Large intestine (tissue), 3 donors: ENCODE measurements around the gene POU2F1. TPM values are rescaled to one million over a fixed set of nuclear protein-coding genes. Genes with fewer than 3 reads are reported as not detected.

ENCODE experiments used
- DNase-seq, 2 donors: peaks; one replicate each; pipeline versions ENCODE4 v3.0.0 to v3.0.0-alpha.2; 2013
- H3K27ac ChIP-seq: one replicate; pipeline ENCODE4 v1.5.1; 2013; ENCODE audit warnings: low read length
- H3K27me3 ChIP-seq: 2 replicates; pipeline ENCODE4 v1.6.1; 2013; ENCODE audit warnings: low read length; ENCODE audit not compliant: control insufficient read depth, insufficient read depth
- H3K36me3 ChIP-seq: 2 replicates; pipeline ENCODE4 v1.6.1; 2013; ENCODE audit warnings: low read length; ENCODE audit not compliant: control insufficient read depth, insufficient read depth
- H3K4me1 ChIP-seq: one replicate; pipeline ENCODE4 v1.6.1; 2013; ENCODE audit warnings: low read length; ENCODE audit not compliant: control insufficient read depth, insufficient read depth
- H3K4me3 ChIP-seq: one replicate; pipeline ENCODE4 v1.5.1; 2013; ENCODE audit warnings: low read length
- H3K9me3 ChIP-seq: one replicate; pipeline ENCODE4 v1.6.1; 2013; ENCODE audit warnings: mild to moderate bottlenecking, low read depth, low read length, moderate library complexity; ENCODE audit not compliant: control insufficient read depth
- WGBS: methylation state at CpG from one replicate; pipeline ENCODE4 v1.1.5; 2013; ENCODE audit warnings: low lambda C conversion rate; ENCODE audit not compliant: insufficient coverage; 5-methylcytosine and 5-hydroxymethylcytosine counted together
- polyA plus RNA-seq: library from polyadenylated mRNA; unstranded; fragments of 120-200 nt; gene quantifications from one replicate; pipeline ENCODE4 v1.2.1, GENCODE V29; 2013

POU2F1 gene
- polyA plus RNA-seq, 1 donor: 8.9 TPM

DNA sequence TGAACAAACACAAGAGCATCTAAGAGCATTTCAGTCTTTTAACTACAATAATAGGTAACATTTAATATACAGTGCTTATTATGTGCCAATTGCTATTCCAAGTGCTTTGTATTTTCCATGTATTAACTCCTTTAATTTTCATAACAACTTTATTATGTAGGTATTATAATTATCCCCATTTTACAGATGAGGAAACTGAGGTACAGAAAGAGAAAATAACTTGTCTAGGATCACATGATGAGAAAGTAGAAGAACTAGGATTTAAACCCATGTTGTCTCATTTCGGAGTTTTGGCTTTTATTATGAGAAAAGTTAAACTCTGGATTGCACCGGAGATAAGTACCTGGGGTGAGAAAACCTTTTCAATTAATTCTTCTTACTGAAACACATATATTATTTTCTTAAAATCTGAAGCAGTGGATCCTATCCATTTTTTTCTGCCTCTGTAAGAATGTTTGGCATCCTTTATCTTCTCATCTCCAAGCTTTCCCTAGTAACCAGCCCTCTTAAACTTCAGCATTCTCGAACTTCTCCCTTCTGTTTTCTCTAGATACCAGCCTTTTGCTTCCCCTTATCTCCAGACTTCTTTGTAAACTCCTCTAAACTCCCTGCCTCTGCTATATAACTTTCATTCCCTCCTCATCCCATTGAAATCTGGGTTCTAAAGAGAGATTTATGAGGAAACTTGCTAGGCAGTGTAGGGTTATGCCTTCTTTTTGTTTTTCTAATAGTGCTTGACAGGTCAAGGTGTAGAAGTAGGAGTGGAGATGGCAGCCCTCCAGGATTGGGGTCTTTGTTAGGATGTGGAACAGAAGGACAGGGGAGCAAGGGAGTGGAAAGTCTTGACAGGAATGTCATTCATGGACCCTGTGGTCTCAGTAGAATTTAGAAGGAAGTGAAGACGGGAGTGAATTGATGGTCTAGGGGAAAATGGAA lies 28.3 kb downstream of the POU2F1 start:
- Histone ChIP-seq H3K9me3 (no peaks in the 10 kb centered on the region), H3K36me3 (no peaks in the 10 kb centered on the region), H3K4me1 (peaks cover 11% of the 10 kb centered on the region), H3K27me3 (no peaks in the 10 kb centered on the region), H3K27ac (no peak overlapping the region), H3K4me3 (no peak overlapping the region)
- no peak for DNase-seq
- 93% methylated on average over 2 of the region's 4 CpGs for WGBS

DNA sequence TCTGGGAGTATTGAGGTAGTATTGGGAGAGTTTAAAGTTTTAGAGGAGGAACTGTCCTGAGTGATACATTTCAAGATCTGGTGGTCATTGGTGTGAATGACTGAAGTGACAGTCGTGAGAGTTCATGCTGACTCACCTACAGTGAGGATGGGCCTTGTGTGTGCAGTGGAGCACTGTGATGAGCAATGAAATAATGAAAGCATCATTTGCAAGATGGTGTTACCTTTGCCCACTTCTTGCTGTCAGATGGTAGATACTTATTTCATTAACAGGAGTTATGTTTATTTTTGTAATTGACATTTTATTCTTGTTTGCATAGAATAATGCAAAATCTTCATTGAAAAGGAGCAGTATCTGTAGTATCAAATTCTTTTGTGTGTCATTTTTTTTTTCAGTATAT lies 29.0 kb downstream of the POU2F1 start:
- DNase-seq: no peak
- peaks cover 14% of the 10 kb centered on the region for H3K4me1 ChIP-seq
- no peaks in the 10 kb centered on the region for H3K36me3 ChIP-seq
- no peak overlapping the region for H3K4me3 ChIP-seq
- H3K27ac ChIP-seq: no peak overlapping the region
- no peaks in the 10 kb centered on the region for H3K9me3 ChIP-seq
- WGBS: no CpG with 5 or more reads among the region's 1 CpG
- no peaks in the 10 kb centered on the region for H3K27me3 ChIP-seq

DNA sequence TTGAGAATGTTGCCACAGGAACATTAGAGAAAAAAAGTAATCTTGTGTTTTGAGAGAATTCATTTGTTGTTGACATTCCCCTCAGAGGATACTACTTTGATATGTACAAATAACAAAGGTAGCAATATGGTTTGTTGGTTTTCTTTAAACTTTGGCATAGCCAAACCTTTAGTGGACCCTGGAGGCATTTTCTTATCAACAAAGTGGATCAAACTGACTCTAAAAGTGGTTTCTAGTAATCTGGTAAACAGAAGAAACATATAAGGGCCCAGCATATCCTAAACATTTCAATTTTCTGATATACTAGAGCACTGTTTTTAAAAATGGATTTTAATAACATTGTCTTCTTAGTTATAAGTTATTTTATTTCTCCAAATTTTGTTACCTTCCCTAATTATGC lies 29.8 kb downstream of the POU2F1 start:
- H3K27ac ChIP-seq: no peak overlapping the region
- H3K27me3 ChIP-seq: no peaks in the 10 kb centered on the region
- no peaks in the 10 kb centered on the region for H3K9me3 ChIP-seq
- DNase-seq: no peak
- peaks cover 14% of the 10 kb centered on the region for H3K4me1 ChIP-seq
- no peaks in the 10 kb centered on the region for H3K36me3 ChIP-seq
- no peak overlapping the region for H3K4me3 ChIP-seq

DNA sequence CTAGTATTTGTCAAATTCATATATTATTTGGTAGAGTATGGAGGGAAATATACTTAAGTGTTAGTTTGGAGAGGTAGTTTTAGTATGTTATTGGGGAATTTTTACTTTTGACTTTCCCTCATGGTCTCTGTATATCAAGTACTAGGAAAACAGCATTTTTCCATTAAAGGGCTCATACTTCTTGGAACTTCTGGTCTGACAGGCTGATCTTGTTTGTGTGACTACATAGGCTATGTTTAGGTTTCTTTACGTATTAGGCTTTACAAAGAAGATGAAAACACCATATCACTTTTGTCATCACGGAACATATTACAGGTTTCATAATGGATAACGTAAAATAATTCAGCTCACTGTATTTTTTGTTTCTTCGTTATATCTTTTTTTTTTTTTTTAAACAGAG lies 30.8 kb downstream of the POU2F1 start:
- H3K9me3 ChIP-seq: no peaks in the 10 kb centered on the region
- no peaks in the 10 kb centered on the region for H3K36me3 ChIP-seq
- H3K27ac ChIP-seq: no peak overlapping the region
- H3K4me3 ChIP-seq: no peak overlapping the region
- peaks cover 14% of the 10 kb centered on the region for H3K4me1 ChIP-seq
- H3K27me3 ChIP-seq: no peaks in the 10 kb centered on the region
- 100% methylated on average over 3 of the region's 4 CpGs for WGBS
- no peak for DNase-seq

DNA sequence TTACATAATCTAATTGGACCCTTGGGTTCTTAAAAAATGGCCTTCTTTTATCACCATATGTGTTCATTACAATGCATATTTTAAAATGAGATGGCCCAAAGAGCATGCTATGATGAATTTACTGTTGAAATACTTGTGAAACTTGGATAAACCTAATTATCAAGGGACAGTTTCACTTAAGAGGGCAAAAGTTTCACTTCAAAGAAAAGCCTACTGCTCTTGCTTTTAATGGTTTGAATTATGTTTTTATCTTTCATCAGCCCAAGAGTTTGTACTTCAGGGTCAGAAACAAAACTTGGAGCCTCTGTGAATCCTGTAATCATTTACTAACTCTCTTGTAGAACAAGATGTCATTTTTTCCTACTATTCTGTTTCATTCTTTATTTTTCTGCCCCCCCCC lies 32.3 kb downstream of the POU2F1 start:
- Histone ChIP-seq H3K27me3 (no peaks in the 10 kb centered on the region), H3K9me3 (no peaks in the 10 kb centered on the region), H3K27ac (peak overlapping the region; percentile 45), H3K4me3 (no peak overlapping the region), H3K36me3 (no peaks in the 10 kb centered on the region), H3K4me1 (peaks cover 14% of the 10 kb centered on the region)
- DNase-seq: peak in 1 of 2 donors; percentile 68

DNA sequence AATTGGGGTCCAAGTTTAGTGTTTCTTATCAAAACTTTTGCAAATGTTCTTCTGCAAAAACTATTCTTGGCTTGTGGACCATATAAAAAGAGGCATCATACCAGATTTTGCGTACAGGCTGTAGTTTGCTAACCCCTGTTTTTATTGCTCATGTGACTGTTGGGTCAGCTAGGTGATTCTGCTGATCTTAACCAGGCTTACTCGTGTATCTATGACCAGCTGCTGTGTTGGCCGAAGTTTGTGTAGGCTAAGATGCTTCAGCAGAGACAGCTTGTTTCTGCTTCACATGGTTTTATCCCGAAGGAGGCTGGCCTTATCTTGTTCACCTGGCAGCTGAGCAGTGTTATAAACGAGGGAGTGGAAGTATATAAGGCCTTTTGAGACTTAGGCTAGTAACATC lies 38.2 kb downstream of the POU2F1 start:
- DNase-seq: peak; percentile 12 to 39
- 20% methylated on average over 1 of the region's 5 CpGs for WGBS
- Histone ChIP-seq H3K9me3 (no peaks in the 10 kb centered on the region), H3K4me3 (no peak overlapping the region), H3K27ac (no peak overlapping the region), H3K4me1 (peaks cover 4% of the 10 kb centered on the region), H3K36me3 (no peaks in the 10 kb centered on the region), H3K27me3 (no peaks in the 10 kb centered on the region)

DNA sequence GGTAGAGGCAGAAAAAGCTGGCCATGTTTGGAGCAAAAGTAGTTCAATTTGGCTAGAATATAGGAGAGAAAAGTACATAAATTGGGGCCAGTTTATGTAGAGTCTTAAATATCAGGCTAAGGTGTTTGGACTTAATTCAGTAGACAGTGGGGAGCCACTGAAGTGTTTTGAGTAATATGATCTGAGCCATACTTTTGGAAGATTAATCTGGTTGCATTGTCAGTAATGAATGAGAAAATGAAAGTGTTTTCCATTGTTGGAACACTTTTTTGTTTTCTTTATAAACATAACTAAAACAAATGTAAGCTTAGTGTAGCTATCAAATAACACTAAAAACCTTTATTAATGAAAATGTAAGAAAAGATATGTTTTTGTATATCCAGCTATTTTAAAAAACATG lies 42.1 kb downstream of the POU2F1 start:
- no peaks in the 10 kb centered on the region for H3K27me3 ChIP-seq

DNA sequence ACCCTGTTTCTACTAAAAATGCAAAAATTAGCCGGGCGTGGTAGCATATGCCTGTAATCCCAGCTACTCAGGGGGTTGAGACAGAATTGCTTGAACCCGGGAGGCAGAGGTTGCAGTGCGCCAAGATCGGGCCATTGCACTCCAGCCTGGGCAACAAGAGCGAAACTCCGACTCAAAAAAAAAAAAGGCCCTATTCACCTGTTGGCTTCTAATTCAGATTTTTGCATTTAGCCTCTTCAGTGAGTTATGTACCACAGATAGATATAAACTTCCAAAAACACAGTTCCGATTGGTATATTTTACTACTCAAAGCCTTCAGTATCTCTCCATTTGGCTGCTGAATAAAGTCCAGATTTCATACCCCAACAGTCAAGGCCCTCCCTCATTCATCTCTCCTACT lies 42.7 kb downstream of the POU2F1 start:
- 71% methylated on average over 1 of the region's 8 CpGs for WGBS
- no peaks in the 10 kb centered on the region for H3K27me3 ChIP-seq
- peaks cover 13% of the 10 kb centered on the region for H3K4me1 ChIP-seq
- no peaks in the 10 kb centered on the region for H3K36me3 ChIP-seq
- no peak for DNase-seq
- no peaks in the 10 kb centered on the region for H3K9me3 ChIP-seq
- no peak overlapping the region for H3K4me3 ChIP-seq
- peak overlapping the region; percentile 47 for H3K27ac ChIP-seq

More for the DNA sequence above, 42.1 kb downstream of the POU2F1 start:
- Histone ChIP-seq H3K9me3 (no peaks in the 10 kb centered on the region), H3K27ac (no peak overlapping the region), H3K4me3 (no peak overlapping the region), H3K4me1 (peaks cover 13% of the 10 kb centered on the region), H3K36me3 (no peaks in the 10 kb centered on the region)
- DNase-seq: no peak

DNA sequence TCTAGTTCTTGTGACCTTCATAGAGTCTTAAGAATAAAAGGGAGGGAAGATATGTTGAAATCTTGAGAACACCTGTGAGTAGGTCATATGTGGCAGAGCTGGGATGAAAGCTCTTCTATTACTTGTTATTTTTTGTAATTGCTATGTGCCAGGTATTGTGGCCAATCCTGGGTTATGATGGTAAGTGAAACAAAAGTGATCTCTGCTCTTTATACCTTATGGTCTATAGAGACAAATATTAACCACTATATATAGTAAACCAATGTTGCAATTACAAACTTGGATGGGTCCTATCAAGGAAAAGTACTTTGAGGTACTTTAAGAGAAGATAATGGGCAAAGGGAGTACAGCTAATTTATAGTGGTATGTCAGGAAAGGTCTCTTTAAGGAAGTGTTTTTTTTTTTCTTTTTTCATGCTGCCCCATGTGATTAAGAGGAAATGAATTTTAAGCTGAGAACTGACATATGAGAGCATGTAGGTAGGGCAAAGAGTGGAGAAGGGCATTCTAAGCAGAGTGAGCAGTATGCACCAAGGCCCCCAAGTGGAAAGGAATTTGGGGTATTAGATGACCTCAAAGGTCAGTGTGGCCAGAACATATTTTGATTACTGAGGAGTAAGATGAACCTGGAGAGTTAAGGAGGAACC lies 43.3 kb downstream of the POU2F1 start:
- Histone ChIP-seq H3K27ac (peak overlapping the region; percentile 47), H3K4me1 (peaks cover 13% of the 10 kb centered on the region), H3K4me3 (no peak overlapping the region), H3K27me3 (no peaks in the 10 kb centered on the region), H3K9me3 (no peaks in the 10 kb centered on the region), H3K36me3 (no peaks in the 10 kb centered on the region)
- peak; percentile 29 to 72 for DNase-seq

DNA sequence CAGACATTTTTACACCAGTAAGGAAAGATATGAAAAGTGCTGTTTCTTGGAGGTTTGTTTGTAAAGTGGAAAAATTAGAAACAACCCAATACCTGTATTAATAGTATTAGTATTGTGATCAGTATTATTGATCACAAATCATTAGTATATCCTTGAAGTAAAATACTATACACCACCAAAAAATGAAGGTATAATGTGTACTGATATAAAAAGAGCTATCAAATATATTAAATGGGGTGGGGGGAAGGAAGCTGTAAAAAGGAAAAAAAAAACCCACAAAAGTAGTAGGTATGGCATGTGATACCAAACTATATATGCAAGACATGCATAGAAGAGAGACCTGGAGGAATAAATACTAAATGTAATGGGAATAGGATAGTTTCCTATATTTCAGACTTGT lies 46.3 kb downstream of the POU2F1 start:
- no peak for DNase-seq
- H3K27me3 ChIP-seq: no peaks in the 10 kb centered on the region
- peaks cover 13% of the 10 kb centered on the region for H3K4me1 ChIP-seq
- H3K36me3 ChIP-seq: no peaks in the 10 kb centered on the region
- H3K9me3 ChIP-seq: no peaks in the 10 kb centered on the region
- no peak overlapping the region for H3K27ac ChIP-seq
- H3K4me3 ChIP-seq: no peak overlapping the region

DNA sequence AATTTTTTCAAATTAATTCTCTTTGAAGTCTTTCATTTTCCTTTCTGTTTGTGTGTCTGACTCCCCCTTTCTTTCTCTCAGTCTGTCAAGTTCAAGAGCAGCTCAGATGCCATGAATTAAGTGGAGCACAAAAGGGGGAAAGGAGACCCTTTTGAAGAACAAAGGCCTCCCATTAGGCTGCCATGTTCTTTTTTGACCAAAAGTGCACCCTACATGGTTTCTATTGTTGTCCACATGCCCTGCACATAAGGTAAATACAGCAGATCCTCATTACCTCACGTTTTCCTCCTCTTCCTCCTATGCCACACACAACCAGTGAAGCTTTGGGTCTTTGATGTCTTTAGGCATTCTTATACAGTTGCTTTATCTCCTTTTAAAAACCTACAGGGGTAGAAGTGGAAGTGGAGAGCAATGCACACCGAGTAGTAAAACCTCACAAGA lies 47.7 kb downstream of the POU2F1 start:
- H3K27ac ChIP-seq: no peak overlapping the region
- H3K9me3 ChIP-seq: no peaks in the 10 kb centered on the region
- no peak overlapping the region for H3K4me3 ChIP-seq
- no peaks in the 10 kb centered on the region for H3K27me3 ChIP-seq
- DNase-seq: no peak
- H3K4me1 ChIP-seq: peaks cover 13% of the 10 kb centered on the region
- no CpG with 5 or more reads among the region's 2 CpGs for WGBS
- H3K36me3 ChIP-seq: no peaks in the 10 kb centered on the region
